Smooth muscle cell (in vitro differentiated cells): ENCODE measurements around the gene PAQR7. TPM values are rescaled to one million over a fixed set of nuclear protein-coding genes. Genes with fewer than 3 reads are reported as not detected.

Experiments used
- DNase-seq: peaks from one replicate; lab custom pipeline; 2025; ENCODE audit not compliant: unreplicated experiment; lab: John Stamatoyannopoulos, UW
- H2AFZ ChIP-seq: fragments of 200-600 bp; sonication (generic); 2 replicates; pipeline ENCODE4 v1.6.0; 2016; ENCODE audit warnings: antibody characterized with exemption, low read depth, mild to moderate bottlenecking
- H3F3A ChIP-seq: fragments of 200-600 bp; sonication (generic); 2 replicates; pipeline ENCODE4 v1.6.0; 2017; ENCODE audit warnings: antibody characterized with exemption, low read depth
- H3K27ac ChIP-seq: fragments of 200-600 bp; sonication (generic); 2 replicates; pipeline ENCODE4 v1.5.1; 2016; ENCODE audit warnings: low read depth, mild to moderate bottlenecking
- H3K27me3 ChIP-seq: fragments of 200-600 bp; sonication (generic); 2 replicates; pipeline ENCODE4 v1.6.1; 2016; ENCODE audit warnings: low read depth, mild to moderate bottlenecking
- H3K36me3 ChIP-seq: fragments of 200-600 bp; sonication (generic); 2 replicates; pipeline ENCODE4 v1.5.1; 2016; ENCODE audit warnings: low read depth
- H3K4me1 ChIP-seq: fragments of 200-600 bp; sonication (generic); 2 replicates; pipeline ENCODE4 v1.5.1; 2016; ENCODE audit warnings: low read depth
- H3K4me2 ChIP-seq: fragments of 200-600 bp; sonication (generic); 2 replicates; pipeline ENCODE4 v1.6.0; 2016; ENCODE audit warnings: mild to moderate bottlenecking
- H3K4me3 ChIP-seq: fragments of 200-600 bp; sonication (generic); 2 replicates; pipeline ENCODE4 v1.5.1; 2016; ENCODE audit warnings: mild to moderate bottlenecking
- H3K79me2 ChIP-seq: fragments of 200-600 bp; sonication (generic); 2 replicates; pipeline ENCODE4 v1.6.0; 2016; ENCODE audit warnings: low read depth, mild to moderate bottlenecking
- H3K9ac ChIP-seq: fragments of 200-600 bp; sonication (generic); 2 replicates; pipeline ENCODE4 v1.6.0; 2016; ENCODE audit warnings: low read depth
- H3K9me3 ChIP-seq: fragments of 200-600 bp; sonication (generic); replicated peaks from 2 replicates; pipeline ENCODE4 v1.5.1; 2016; ENCODE audit warnings: low read depth
- H4K20me1 ChIP-seq: fragments of 200-600 bp; sonication (generic); 2 replicates; pipeline ENCODE4 v1.6.0; 2016; ENCODE audit warnings: low read depth
- CTCF ChIP-seq: fragments of 200-600 bp; sonication (generic); IDR thresholded peaks from 2 replicates; pipeline ENCODE4 v1.5.1; 2017; ENCODE audit warnings: borderline replicate concordance, mild to moderate bottlenecking, antibody characterized with exemption; ENCODE audit not compliant: insufficient read depth, poor library complexity, severe bottlenecking
- WGBS: methylation state at CpG from one replicate; pipeline ENCODE4 v1.1.7; 2016; ENCODE audit warnings: low lambda C conversion rate; 5-methylcytosine and 5-hydroxymethylcytosine counted together
- polyA plus RNA-seq: library from polyadenylated mRNA; unstranded; fragments of >200 nt; fragmentation: Nextera tagmentation; extraction: Ambion mirVana; gene quantifications from 2 replicates; pipeline ENCODE4 v1.2.1, GENCODE V29; 2016
- total RNA-seq: library from RNA; depleted of rRNA; stranded (reverse); fragments of >200 nt; gene quantifications from 2 replicates; pipeline ENCODE4 v1.2.3, GENCODE V29; 2014

PAQR7 gene
- total and polyA plus RNA-seq, 2 experiments from 2014 or later, result 2.9 to 10.0 TPM

- Histone ChIP-seq H4K20me1 (no peaks in the 10 kb centered on the region), H3K27ac (no peak overlapping the region), H3K9ac (no peak overlapping the region), H3K9me3 (no peaks in the 10 kb centered on the region), H3K36me3 (no peaks in the 10 kb centered on the region), H3K4me3 (no peak overlapping the region), H3K79me2 (no peaks in the 10 kb centered on the region), H3F3A (peaks cover 17% of the 10 kb centered on the region), H2AFZ (no peak overlapping the region), H3K27me3 (no peaks in the 10 kb centered on the region), H3K4me2 (no peak overlapping the region), H3K4me1 (no peaks in the 10 kb centered on the region)
- DNase-seq, result no peak
- TF ChIP-seq CTCF, result peak; percentile 22
- 88% methylated on average over 1 of the region's 1 CpG for WGBS
These were observed 38.1 kb downstream of the PAQR7 start for GRCh38 chr1:25837262-25837875.

GRCh38 chr1:25836695-25837094, 38.8 kb downstream of the PAQR7 start:
- no peak for DNase-seq
- WGBS, result 74% methylated on average over 3 of the region's 3 CpGs
- H3K79me2 ChIP-seq, result no peaks in the 10 kb centered on the region

GRCh38 chr1:25834894-25835293, 40.6 kb downstream of the PAQR7 start:
- TF ChIP-seq CTCF, result no peak
- H3K9ac ChIP-seq, result no peak overlapping the region
- no peaks in the 10 kb centered on the region for H3K4me1 ChIP-seq
- no peak overlapping the region for H3K4me3 ChIP-seq
- WGBS, result 76% methylated on average over 3 of the region's 3 CpGs
- no peak overlapping the region for H3K4me2 ChIP-seq
- no peaks in the 10 kb centered on the region for H3K79me2 ChIP-seq
- no peaks in the 10 kb centered on the region for H3K9me3 ChIP-seq
- H3F3A ChIP-seq, result peaks cover 17% of the 10 kb centered on the region
- H4K20me1 ChIP-seq, result no peaks in the 10 kb centered on the region
- H3K27me3 ChIP-seq, result no peaks in the 10 kb centered on the region
- peak overlapping the region; percentile 65 for H3K27ac ChIP-seq
- DNase-seq, result no peak
- H2AFZ ChIP-seq, result no peak overlapping the region
- H3K36me3 ChIP-seq, result peaks cover 19% of the 10 kb centered on the region

More at GRCh38 chr1:25836695-25837094, 38.8 kb downstream of the PAQR7 start:
- H4K20me1 ChIP-seq, result no peaks in the 10 kb centered on the region
- H2AFZ ChIP-seq, result no peak overlapping the region
- H3K9me3 ChIP-seq, result no peaks in the 10 kb centered on the region
- no peaks in the 10 kb centered on the region for H3K27me3 ChIP-seq
- TF ChIP-seq CTCF, result no peak
- no peak overlapping the region for H3K4me2 ChIP-seq
- no peaks in the 10 kb centered on the region for H3K4me1 ChIP-seq
- no peak overlapping the region for H3K27ac ChIP-seq
- peaks cover 17% of the 10 kb centered on the region for H3F3A ChIP-seq
- no peak overlapping the region for H3K4me3 ChIP-seq
- peaks cover 3% of the 10 kb centered on the region for H3K36me3 ChIP-seq
- H3K9ac ChIP-seq, result no peak overlapping the region

- Histone ChIP-seq H3F3A (peaks cover 17% of the 10 kb centered on the region), H4K20me1 (no peaks in the 10 kb centered on the region), H3K4me3 (no peak overlapping the region), H3K27ac (no peak overlapping the region), H3K79me2 (no peaks in the 10 kb centered on the region), H3K4me1 (no peaks in the 10 kb centered on the region), H3K9ac (no peak overlapping the region), H2AFZ (no peak overlapping the region), H3K27me3 (no peaks in the 10 kb centered on the region), H3K9me3 (no peaks in the 10 kb centered on the region), H3K36me3 (peaks cover 24% of the 10 kb centered on the region), H3K4me2 (no peak overlapping the region)
- no peak for DNase-seq
- 99% methylated on average over 5 of the region's 5 CpGs for WGBS
- no peak for TF ChIP-seq CTCF
These were observed 42.4 kb downstream of the PAQR7 start for GRCh38 chr1:25833158-25833557.
